GM12892 (cell line): ENCODE results near the gene PRSS57. TPM values are rescaled to one million over a fixed set of nuclear protein-coding genes. Genes with fewer than 3 reads are reported as not detected.
"Not testable (repeated sequence)": the region's sequence is repeated elsewhere in the genome, so short reads cannot be mapped to it uniquely, and the experiment has no call there.

Experiments used
- DNase-seq: peaks from one replicate; pipeline ENCODE4 v3.0.0; 2011; ENCODE audit not compliant: insufficient read length
- FAIRE-seq: peaks from 2 replicates; lab custom pipeline; 2011; peaks lifted over from hg19 to GRCh38; lab: Jason Lieb, UNC
- POLR2A ChIP-seq: IDR thresholded peaks from 2 replicates; pipeline ENCODE4 v1.6.1; 2011; ENCODE audit warnings: low read depth, low read length, control low read depth
- POLR2AphosphoS5 ChIP-seq: IDR thresholded peaks from 2 replicates; pipeline ENCODE4 v1.6.1; 2011; ENCODE audit warnings: low read depth, low read length, control low read depth
- TAF1 ChIP-seq: IDR thresholded peaks from 2 replicates; pipeline ENCODE4 v1.6.1; 2011; ENCODE audit warnings: low read depth, mild to moderate bottlenecking, control low read depth, low read length, borderline replicate concordance
- polyA plus RNA-seq: library from polyadenylated mRNA; unstranded; fragments of >200 nt; gene quantifications from one replicate; pipeline ENCODE4 v1.2.1, GENCODE V29; 2012; ENCODE audit warnings: missing spikeins, inconsistent platforms; ENCODE audit not compliant: missing spikeins

The PRSS57 gene
- polyA plus RNA-seq, result not detected

DNA sequence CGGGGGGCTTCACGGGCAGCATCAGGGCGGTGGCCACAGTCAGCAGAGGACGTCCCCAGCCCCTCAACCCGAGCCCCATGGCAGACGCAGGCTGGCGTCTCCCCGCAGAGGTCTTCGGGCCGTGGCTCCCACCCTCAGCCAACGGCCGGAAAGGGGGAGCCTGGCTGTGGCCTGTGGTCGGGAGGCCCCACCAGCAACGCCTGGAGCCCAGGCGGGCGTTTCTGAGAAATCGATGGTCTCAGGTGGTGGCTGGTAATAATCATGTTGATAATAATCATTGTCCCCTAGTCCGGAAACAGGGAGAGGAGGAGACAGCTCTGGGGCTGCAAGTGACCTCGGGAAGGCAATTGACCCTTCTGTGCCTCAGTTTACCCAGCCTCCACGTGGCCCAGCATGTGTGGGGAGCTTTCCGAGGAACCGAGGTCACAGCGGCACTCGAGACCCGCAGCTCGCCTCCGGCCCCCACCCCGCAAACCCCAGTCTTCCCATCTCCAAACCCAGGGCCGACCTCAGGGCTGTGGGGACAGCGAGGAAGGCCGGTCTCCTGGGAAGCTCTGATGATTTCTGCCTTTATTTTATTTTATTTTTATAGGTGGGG is at the start of gene PRSS57:
PRSS57 (minus strand) TSS at position 101 of the 598 bp plus-strand sequence; CDS start at position 79, 22 bp downstream.
- TF ChIP-seq POLR2A, result no peak
- no peak for TF ChIP-seq TAF1
- no peak for TF ChIP-seq POLR2AphosphoS5
- FAIRE-seq (no peak), DNase-seq (no peak)

DNA sequence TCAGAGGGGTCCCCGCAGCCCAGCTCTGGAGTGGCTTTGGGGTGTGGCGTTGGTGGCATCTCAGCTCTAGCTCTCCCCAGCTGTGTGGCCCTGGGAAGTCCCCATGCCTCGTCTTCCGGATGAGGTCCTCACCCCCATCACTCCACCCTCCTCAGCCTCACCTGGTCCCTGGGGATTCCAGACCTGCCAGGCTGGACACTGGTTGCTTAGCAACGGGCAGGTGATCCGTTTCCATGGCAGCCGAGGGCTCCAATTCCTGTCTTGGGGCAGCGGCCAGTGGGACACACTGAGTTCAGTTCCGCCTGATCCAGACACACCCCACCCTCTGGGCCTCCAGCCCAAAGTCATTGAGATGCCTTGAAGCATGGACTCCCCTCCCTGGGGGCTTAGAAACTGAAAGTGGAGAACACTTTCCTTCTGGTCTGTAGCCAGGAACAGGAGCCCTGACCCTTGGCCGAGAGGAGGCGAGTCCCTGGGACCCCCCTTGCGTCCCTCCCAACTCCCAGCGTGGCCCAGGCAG is 48.0 kb upstream of the PRSS57 start:
- DNase-seq, result no peak
- FAIRE-seq, result no peak
- TF ChIP-seq POLR2AphosphoS5 (no peak), TAF1 (no peak), POLR2A (no peak)

DNA sequence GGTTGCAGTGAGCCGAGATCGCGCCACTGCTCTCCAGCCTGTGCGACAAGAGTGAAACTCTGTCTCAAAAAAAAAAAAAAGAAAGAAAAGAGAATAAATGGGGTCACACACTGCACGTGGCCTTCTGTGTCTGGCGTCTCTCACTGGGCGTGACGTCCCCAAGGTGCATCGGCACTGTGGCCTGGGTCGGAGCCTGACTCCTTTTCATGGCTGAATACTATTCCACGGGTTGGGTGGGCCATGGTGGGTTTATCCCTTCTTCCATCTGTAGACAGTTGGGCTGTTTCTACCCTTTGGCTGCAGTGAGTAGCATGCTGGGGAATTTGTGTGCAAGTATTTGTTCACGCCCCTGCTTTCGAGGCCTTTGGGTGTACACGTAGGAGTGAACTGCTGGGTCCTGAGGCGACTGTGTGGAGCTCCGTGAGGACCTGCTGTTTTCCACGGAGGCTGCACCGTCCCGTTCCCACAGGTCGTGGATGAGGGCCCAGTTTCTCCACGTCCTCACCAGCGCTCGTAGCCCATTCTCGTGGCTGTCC is 47.4 kb upstream of the PRSS57 start:
- TF ChIP-seq TAF1 (no peak), POLR2AphosphoS5 (no peak), POLR2A (no peak)
- DNase-seq, result no peak
- FAIRE-seq, result no peak

DNA sequence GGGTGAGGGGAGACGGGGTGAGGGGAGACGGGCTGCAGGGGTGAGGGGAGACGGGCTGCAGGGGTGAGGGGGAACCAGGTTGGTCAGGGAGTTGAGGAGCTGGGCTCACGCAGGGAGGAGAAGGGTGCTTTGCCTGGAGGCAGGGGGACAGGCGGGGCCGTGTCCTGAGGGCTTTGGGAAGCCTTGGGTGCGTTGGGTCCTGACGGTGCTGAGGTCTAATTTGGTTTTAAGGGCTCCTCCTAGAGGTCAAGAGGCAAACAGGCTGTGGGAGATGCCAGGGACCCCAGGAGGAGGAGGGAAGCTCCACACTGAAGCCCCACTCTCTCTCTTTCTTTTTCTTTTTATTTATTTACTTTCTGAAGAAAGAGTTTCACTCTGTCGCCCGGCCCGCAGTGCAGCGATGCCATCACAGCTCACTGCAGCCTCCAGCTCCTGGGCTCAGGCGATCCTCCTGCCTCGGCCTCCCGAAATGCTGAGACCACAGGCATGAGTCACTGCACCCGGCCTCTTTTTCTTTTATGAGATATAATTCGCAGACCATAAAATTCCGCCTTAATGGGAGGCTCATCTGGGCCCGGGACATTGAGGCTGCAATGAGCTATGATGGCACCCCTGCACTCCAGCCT is 46.4 kb upstream of the PRSS57 start:
- no peak for TF ChIP-seq POLR2A
- FAIRE-seq (no peak), DNase-seq (no peak)

DNA sequence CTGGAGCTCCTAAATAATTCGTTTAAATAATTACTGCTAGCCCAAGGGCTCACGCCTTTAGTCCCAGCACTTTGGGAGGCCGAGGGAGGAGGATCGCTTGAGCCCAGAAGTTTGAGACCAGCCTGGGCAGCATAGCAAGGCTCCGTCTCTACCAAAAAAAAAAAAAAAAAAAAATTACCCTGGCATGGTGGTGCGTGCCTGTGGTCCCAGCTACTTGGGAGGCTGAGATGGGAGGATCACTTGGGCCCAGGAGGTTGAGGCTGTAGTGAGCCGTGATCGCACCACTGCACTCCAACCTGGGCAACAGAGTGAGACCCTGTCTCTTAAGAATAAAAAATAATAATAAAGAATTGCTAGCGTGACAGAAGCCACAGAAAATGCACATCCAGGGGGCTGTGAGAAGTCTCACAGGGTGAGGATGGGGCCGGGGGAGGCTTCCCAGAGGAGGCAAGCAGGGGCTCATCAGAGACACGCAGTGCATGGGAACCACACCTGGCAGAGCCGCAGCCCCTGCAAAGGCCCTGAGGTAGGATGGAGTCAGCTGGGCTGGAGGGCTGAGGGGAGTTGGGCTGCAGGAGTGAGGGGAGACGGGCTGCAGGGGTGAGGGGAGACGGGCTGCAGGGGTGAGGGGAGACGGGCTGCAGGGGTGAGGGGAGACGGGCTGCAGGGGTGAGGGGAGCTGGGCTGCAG is 45.7 kb upstream of the PRSS57 start:
- DNase-seq, FAIRE-seq: not testable (repeated sequence)

DNA sequence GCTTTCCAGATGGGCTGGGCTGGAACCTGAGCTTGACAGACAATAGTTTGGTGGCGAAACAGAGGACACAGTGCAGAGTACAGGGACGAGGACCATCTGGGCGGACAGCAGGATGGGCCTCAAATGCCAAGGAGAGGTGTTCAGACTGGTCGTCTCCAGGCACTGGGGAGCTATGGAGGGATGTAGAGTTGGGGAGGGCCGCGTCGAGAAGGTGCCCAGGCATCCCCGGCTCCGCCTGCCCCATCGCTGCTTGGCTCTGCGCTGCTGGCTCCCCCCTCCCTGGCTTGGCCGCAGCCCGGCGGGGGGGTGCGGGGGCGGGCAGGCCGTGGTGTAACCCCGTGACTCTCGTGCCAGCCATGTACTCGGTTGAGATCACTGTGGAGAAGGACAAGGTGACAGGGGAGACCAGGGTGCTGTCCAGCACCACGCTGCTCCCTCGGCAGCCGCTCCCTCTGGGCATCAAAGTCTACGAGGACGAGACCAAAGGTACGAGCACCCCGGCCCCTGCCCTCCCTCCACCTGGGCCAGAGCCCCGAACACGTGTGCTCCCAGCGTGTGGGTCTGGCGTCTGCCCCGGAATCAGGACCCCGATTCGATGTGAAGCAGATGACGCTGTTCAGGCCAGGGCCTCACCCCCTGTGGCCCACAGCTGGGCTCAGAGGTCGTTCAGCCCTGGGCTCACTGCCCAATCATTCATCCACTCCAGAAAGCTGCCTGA is 44.9 kb upstream of the PRSS57 start:
- no peak for DNase-seq
- TF ChIP-seq POLR2AphosphoS5, result no peak
- no peak for TF ChIP-seq POLR2A
- TF ChIP-seq TAF1, result no peak
- FAIRE-seq, result no peak

DNA sequence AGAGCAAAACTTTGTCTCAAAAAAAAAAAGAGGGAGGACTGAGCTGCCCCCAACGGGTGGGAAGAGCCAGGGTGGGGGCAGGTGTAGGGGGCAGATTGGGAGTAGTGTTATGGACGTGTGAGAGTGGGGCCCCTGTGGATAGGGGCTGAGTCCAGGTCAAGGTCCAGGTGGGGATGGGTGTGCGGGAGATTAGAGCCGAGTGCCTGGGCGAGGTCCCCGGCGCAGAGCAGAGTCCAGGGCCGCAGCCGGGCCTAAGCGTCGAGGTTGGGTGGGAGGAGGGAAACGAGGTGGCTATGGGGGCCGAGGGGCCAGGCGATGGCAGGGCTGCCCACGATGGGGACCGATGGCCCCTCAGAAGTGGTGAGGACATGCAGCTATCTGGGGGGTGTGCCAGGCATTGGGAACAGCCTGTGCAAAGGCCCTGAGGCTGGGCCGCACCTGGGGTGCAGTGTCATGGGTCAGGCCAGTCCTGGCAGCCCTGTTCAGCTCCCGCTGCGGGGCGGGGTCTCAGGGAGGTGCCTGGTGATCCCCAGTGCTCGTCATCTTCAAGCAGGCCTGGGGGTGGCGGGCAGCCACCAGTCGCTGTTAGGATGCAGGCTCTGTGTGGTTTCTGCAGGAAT is 43.4 kb upstream of the PRSS57 start:
- DNase-seq (no peak), FAIRE-seq (no peak)
- no peak for TF ChIP-seq POLR2A
- TF ChIP-seq POLR2AphosphoS5, result no peak
- TF ChIP-seq TAF1, result no peak

DNA sequence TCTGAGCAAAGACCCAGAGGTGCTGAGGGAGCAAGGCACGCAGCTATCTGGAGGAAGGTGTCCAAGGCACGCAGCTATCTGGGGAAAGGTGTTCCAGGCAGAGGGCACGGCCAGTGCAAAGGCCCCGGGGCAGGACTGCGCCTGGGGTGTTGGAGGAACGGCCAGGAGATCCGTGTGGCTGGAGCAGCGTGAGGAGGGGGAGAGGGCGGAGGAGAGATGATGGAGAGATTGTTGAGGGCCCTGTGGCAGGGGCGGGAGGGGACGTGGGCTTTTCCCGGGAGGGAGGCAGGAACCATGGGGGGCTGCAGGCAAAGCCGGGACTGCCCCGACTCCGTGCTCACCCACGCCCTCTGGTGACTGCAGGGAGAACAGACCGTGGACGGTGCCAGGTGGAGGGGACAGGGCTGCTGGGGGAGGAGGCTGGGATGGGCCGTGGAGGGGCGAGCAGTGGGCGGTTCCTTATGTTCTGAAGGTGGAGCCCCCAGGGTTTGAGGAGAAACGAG is 42.4 kb upstream of the PRSS57 start:
- TF ChIP-seq TAF1, result no peak
- TF ChIP-seq POLR2A, result no peak
- no peak for TF ChIP-seq POLR2AphosphoS5
- DNase-seq, result peak; percentile 82
- FAIRE-seq, result no peak

DNA sequence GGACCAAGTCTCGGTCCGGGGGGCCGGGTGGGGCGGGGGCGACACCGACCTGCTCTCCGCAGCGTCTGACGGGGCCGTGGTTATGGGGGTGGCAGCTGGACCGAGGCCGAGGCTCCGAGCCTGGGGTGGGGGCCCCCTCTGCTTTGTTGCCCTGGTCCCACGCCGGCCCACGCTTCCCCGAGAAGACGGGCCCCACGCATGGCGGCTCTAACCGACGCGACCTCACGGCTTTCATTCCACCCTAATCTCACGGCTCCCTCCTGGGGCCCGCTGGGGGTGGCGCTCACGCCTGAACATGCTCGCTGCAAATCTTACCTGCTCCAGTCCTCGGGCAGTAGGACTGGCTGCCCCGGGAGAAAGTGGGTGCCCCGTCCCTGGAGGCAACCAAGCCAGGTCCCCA is 40.9 kb upstream of the PRSS57 start:
- FAIRE-seq (no peak), DNase-seq (no peak)
- no peak for TF ChIP-seq POLR2A
- no peak for TF ChIP-seq POLR2AphosphoS5
- TF ChIP-seq TAF1, result no peak

DNA sequence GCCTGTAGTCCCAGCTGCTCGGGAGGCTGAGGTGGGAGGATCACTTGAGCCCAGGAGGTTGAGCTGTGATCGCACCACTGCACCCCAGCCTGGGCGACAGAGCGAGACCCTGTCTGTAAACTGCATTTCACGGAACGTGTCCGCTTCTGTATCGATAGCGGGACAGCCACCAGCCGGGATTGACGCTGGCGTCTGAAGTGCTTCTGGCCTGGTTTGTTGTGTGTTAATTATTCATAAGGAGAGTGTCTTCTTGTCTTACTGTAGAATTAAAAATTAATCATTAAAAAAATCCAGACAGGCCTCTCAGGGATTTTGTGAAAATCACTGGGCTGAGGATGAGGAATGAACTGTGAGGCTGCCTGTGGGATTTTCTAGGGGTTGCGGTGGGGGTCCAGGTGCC is 39.5 kb upstream of the PRSS57 start:
- FAIRE-seq (no peak), DNase-seq (no peak)
- TF ChIP-seq POLR2AphosphoS5 (no peak), TAF1 (no peak), POLR2A (no peak)
